GM23338 (cell line): ENCODE measurements around the gene MRPS18C. TPM values are rescaled to one million over a fixed set of nuclear protein-coding genes. Genes with fewer than 3 reads are reported as not detected.

ENCODE experiments used
- ATAC-seq: fragments of 200-7000 bp; cut with Tn5 transposase; 3 replicates; pipeline ENCODE4 v1.9.1; 2020
- DNase-seq: peaks from one replicate; pipeline ENCODE4 v3.0.0-alpha.2; 2015; ENCODE audit warnings: low spot score
- H2AFZ ChIP-seq: fragments of 200-600 bp; sonication (generic); 2 replicates; pipeline ENCODE4 v1.8.0; 2016; ENCODE audit warnings: antibody characterized with exemption, mild to moderate bottlenecking, moderate library complexity
- H3F3A ChIP-seq: fragments of 200-600 bp; sonication (generic); replicated peaks from 2 replicates; pipeline ENCODE4 v1.8.0; 2017; ENCODE audit warnings: antibody characterized with exemption, mixed run types, low read depth
- H3K27ac ChIP-seq: fragments of 200-600 bp; sonication (generic); 2 replicates; pipeline ENCODE4 v1.6.1; 2016; ENCODE audit warnings: low read depth
- H3K27me3 ChIP-seq: fragments of 200-600 bp; sonication (generic); 2 replicates; pipeline ENCODE4 v1.8.0; 2016; ENCODE audit warnings: mild to moderate bottlenecking, mixed run types, moderate library complexity; ENCODE audit not compliant: insufficient read depth
- H3K36me3 ChIP-seq: fragments of 200-600 bp; sonication (generic); 2 replicates; pipeline ENCODE4 v1.8.0; 2016; ENCODE audit warnings: mild to moderate bottlenecking; ENCODE audit not compliant: insufficient read depth
- H3K4me1 ChIP-seq: fragments of 200-600 bp; sonication (generic); 2 replicates; pipeline ENCODE4 v1.8.0; 2016; ENCODE audit warnings: mild to moderate bottlenecking, moderate library complexity; ENCODE audit not compliant: insufficient read depth
- H3K4me2 ChIP-seq: fragments of 200-600 bp; sonication (generic); 2 replicates; pipeline ENCODE4 v1.7.1; 2017; ENCODE audit warnings: mixed run types
- H3K4me3 ChIP-seq: fragments of 200-600 bp; sonication (generic); 2 replicates; pipeline ENCODE4 v1.6.1; 2016; ENCODE audit warnings: mixed run types
- H3K79me2 ChIP-seq: fragments of 200-600 bp; sonication (generic); replicated peaks from 2 replicates; pipeline ENCODE4 v1.8.0; 2017; ENCODE audit warnings: mild to moderate bottlenecking; ENCODE audit not compliant: insufficient read depth
- H3K9me2 ChIP-seq: fragments of 200-600 bp; sonication (generic); 2 replicates; pipeline ENCODE4 v1.8.0; 2017; ENCODE audit not compliant: insufficient read depth
- H4K20me1 ChIP-seq: fragments of 200-600 bp; sonication (generic); replicated peaks from 2 replicates; pipeline ENCODE4 v1.8.0; 2017; ENCODE audit warnings: mild to moderate bottlenecking; ENCODE audit not compliant: insufficient read depth
- H3K27ac Mint-ChIP-seq: 2 replicates; pipeline ENCODE4 v1.8.0; 2020; ENCODE audit warnings: inconsistent platforms, mild to moderate bottlenecking, moderate library complexity, mixed read lengths
- H3K27me3 Mint-ChIP-seq: 3 replicates; pipeline ENCODE4 v1.8.0; 2022; ENCODE audit warnings: low read depth, mild to moderate bottlenecking, moderate library complexity, mixed read lengths, inconsistent platforms; ENCODE audit not compliant: insufficient read depth, poor library complexity
- H3K36me3 Mint-ChIP-seq: 3 replicates; pipeline ENCODE4 v1.8.0; 2021; ENCODE audit warnings: low read depth, mild to moderate bottlenecking, inconsistent platforms, moderate library complexity, mixed read lengths
- H3K4me1 Mint-ChIP-seq: 3 replicates; pipeline ENCODE4 v1.8.0; 2020; ENCODE audit warnings: mild to moderate bottlenecking, inconsistent platforms, mixed read lengths
- H3K4me3 Mint-ChIP-seq: 3 replicates; pipeline ENCODE4 v1.8.0; 2021; ENCODE audit warnings: moderate library complexity, mild to moderate bottlenecking, inconsistent platforms, mixed read lengths
- H3K9me3 Mint-ChIP-seq: 3 replicates; pipeline ENCODE4 v1.8.0; 2020; ENCODE audit warnings: moderate library complexity, mild to moderate bottlenecking, inconsistent platforms, mixed read lengths
- CREB1 ChIP-seq: fragments of 250-450 bp; sonication (Bioruptor Pico); IDR thresholded peaks from 2 replicates; pipeline ENCODE4 v1.5.0; 2020; ENCODE audit warnings: low read depth, mild to moderate bottlenecking, moderate library complexity
- EZH2phosphoT487 ChIP-seq: fragments of 200-600 bp; sonication (generic); IDR thresholded peaks from one replicate; pipeline ENCODE4 v1.8.1; 2018; ENCODE audit warnings: antibody characterized with exemption; ENCODE audit not compliant: unreplicated experiment
- JUNB ChIP-seq: IDR thresholded peaks from one replicate; pipeline ENCODE4 v1.6.1; 2016; ENCODE audit warnings: antibody characterized with exemption; ENCODE audit not compliant: unreplicated experiment
- NANOG ChIP-seq: IDR thresholded peaks from 2 replicates; pipeline ENCODE4 v1.6.1; 2016; ENCODE audit warnings: antibody characterized with exemption, borderline replicate concordance
- POLR2AphosphoS5 ChIP-seq: IDR thresholded peaks from 2 replicates; pipeline ENCODE4 v1.6.1; 2016; ENCODE audit warnings: antibody characterized with exemption, low read depth
- STAT1 ChIP-seq: IDR thresholded peaks from one replicate; pipeline ENCODE4 v1.6.1; 2016; ENCODE audit warnings: antibody characterized with exemption; ENCODE audit not compliant: unreplicated experiment
- ZNF114 ChIP-seq: fragments of 250-450 bp; sonication (Bioruptor Pico); IDR thresholded peaks from 2 replicates; pipeline ENCODE4 v1.5.0; 2020; ENCODE audit warnings: mild to moderate bottlenecking, moderate library complexity
- polyA plus RNA-seq: library from polyadenylated mRNA; unstranded; fragments of >200 nt; fragmentation: Nextera tagmentation; extraction: Ambion mirVana; gene quantifications from 2 replicates; pipeline ENCODE4 v1.2.1, GENCODE V29; 2016
- total RNA-seq: library from RNA; depleted of rRNA; stranded (reverse); fragments of >200 nt; shearing (Covaris generic); gene quantifications from 2 replicates; pipeline ENCODE4 v1.2.3, GENCODE V29; 2014
- TF ChIP-seq, protein P1 (sequence below): IDR thresholded peaks from 2 replicates; pipeline ENCODE4 v1.6.1; 2016; ENCODE audit warnings: antibody characterized with exemption
- TF ChIP-seq, protein P2 (sequence below): IDR thresholded peaks from one replicate; pipeline ENCODE4 v1.6.1; 2018; ENCODE audit warnings: antibody characterized with exemption; ENCODE audit not compliant: unreplicated experiment

Gene MRPS18C
- total and polyA plus RNA-seq, 2 experiments from 2014 or later: 26.8 to 197 TPM

DNA sequence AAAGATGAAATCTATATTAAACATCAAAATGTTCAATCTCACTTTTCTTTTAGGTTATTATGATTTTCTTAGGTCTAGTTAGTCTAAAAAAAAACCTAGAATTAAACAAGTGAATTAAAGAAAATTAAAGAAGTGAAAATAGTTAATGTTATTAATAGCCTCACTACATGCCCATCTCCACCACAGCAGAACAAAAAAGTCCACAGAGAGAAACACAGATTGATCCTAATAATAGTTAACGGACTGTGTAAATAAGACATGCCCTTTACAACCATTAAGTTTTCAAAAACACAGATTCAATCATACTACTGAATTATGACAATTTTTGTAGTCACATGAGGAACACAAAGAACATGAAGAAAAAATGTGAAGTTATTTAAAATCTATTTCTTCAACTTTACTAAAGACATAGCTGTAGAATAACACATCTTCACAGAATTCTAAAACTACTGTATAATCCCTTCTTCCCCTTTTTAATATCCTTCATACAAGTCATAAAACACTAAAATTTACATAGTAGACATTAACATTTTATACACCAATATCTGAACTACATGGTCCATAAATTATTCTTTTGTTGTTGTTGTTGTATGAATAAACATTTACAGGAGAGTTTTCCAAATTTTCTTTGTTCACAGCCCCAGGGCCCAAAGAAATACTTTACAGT lies 15.6 kb upstream of the MRPS18C start:
- no peak for TF ChIP-seq EZH2phosphoT487
- no peak for TF ChIP-seq ZNF114 (CRISPR knock-in tag)
- TF ChIP-seq, protein P1, sequence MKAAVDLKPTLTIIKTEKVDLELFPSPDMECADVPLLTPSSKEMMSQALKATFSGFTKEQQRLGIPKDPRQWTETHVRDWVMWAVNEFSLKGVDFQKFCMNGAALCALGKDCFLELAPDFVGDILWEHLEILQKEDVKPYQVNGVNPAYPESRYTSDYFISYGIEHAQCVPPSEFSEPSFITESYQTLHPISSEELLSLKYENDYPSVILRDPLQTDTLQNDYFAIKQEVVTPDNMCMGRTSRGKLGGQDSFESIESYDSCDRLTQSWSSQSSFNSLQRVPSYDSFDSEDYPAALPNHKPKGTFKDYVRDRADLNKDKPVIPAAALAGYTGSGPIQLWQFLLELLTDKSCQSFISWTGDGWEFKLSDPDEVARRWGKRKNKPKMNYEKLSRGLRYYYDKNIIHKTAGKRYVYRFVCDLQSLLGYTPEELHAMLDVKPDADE: no peak
- no peak for TF ChIP-seq STAT1
- TF ChIP-seq, protein P2, sequence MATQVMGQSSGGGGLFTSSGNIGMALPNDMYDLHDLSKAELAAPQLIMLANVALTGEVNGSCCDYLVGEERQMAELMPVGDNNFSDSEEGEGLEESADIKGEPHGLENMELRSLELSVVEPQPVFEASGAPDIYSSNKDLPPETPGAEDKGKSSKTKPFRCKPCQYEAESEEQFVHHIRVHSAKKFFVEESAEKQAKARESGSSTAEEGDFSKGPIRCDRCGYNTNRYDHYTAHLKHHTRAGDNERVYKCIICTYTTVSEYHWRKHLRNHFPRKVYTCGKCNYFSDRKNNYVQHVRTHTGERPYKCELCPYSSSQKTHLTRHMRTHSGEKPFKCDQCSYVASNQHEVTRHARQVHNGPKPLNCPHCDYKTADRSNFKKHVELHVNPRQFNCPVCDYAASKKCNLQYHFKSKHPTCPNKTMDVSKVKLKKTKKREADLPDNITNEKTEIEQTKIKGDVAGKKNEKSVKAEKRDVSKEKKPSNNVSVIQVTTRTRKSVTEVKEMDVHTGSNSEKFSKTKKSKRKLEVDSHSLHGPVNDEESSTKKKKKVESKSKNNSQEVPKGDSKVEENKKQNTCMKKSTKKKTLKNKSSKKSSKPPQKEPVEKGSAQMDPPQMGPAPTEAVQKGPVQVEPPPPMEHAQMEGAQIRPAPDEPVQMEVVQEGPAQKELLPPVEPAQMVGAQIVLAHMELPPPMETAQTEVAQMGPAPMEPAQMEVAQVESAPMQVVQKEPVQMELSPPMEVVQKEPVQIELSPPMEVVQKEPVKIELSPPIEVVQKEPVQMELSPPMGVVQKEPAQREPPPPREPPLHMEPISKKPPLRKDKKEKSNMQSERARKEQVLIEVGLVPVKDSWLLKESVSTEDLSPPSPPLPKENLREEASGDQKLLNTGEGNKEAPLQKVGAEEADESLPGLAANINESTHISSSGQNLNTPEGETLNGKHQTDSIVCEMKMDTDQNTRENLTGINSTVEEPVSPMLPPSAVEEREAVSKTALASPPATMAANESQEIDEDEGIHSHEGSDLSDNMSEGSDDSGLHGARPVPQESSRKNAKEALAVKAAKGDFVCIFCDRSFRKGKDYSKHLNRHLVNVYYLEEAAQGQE: no peak
- no peak for TF ChIP-seq JUNB
- no peak for TF ChIP-seq CREB1
- TF ChIP-seq POLR2AphosphoS5: no peak
- TF ChIP-seq NANOG: no peak
- no peaks in the 10 kb centered on the region for H3K9me3 Mint-ChIP-seq
- peaks cover 4% of the 10 kb centered on the region for H3K27me3 Mint-ChIP-seq
- Histone ChIP-seq H3K27me3 (no peaks in the 10 kb centered on the region), H3K4me3 (no peak overlapping the region), H2AFZ (no peak overlapping the region), H3K9me2 (no peaks in the 10 kb centered on the region), H3K27ac (no peak overlapping the region), H3K79me2 (no peaks in the 10 kb centered on the region), H3K36me3 (0 out of 2 replicates have a peak, but pooled peaks cover 7% of the 10 kb centered on the region), H4K20me1 (no peaks in the 10 kb centered on the region; the same call in 1 of the 2 replicates), H3K4me1 (no peaks in the 10 kb centered on the region), H3K4me2 (no peak overlapping the region), H3F3A (no peaks in the 10 kb centered on the region)
- DNase-seq: no peak
- no peaks in the 10 kb centered on the region; the same call in 1 of the 3 replicates for H3K36me3 Mint-ChIP-seq
- H3K4me3 Mint-ChIP-seq: no peak overlapping the region
- no peak for ATAC-seq
- no peaks in the 10 kb centered on the region for H3K4me1 Mint-ChIP-seq
- no peak overlapping the region for H3K27ac Mint-ChIP-seq

DNA sequence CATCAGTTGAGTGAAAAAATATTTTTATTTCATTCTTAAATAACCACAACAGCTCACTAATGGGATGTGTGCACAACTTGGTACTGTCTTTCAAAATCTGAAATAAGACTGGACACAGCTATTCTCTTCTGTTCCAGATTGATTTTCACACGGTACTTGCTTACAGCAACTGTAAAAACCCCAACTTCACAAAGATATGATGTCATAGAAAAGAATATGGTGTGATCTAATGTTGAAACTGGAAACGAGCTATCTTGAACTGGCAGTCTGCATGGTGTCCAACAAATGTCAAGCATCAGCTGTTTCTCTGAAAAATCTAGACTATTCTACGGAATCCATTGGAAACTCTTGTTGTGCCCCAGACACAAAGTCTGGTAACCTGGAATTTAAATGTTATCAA lies 15.0 kb upstream of the MRPS18C start:
- no peak overlapping the region for H3K4me2 ChIP-seq
- DNase-seq: no peak
- H3K9me2 ChIP-seq: no peaks in the 10 kb centered on the region
- H3K4me1 ChIP-seq: no peaks in the 10 kb centered on the region
- H4K20me1 ChIP-seq: no peaks in the 10 kb centered on the region; the same call in 1 of the 2 replicates
- H3K36me3 ChIP-seq: 0 out of 2 replicates have a peak, but pooled peaks cover 7% of the 10 kb centered on the region
- no peaks in the 10 kb centered on the region for H3K27me3 ChIP-seq
- Mint-ChIP-seq H3K27me3 (peaks cover 2% of the 10 kb centered on the region), H3K27ac (no peak overlapping the region), H3K4me3 (no peak overlapping the region), H3K4me1 (no peaks in the 10 kb centered on the region), H3K9me3 (no peaks in the 10 kb centered on the region), H3K36me3 (no peaks in the 10 kb centered on the region; the same call in 1 of the 3 replicates)
- TF ChIP-seq ZNF114 (CRISPR knock-in tag): no peak
- TF ChIP-seq, protein P1: no peak
- TF ChIP-seq JUNB: no peak
- TF ChIP-seq NANOG: no peak
- TF ChIP-seq EZH2phosphoT487: no peak
- TF ChIP-seq CREB1: no peak
- no peak for TF ChIP-seq STAT1
- no peak for TF ChIP-seq POLR2AphosphoS5
- H3K4me3 ChIP-seq: no peak overlapping the region
- ATAC-seq: no peak
- H3F3A ChIP-seq: no peaks in the 10 kb centered on the region
- no peak overlapping the region for H3K27ac ChIP-seq
- H3K79me2 ChIP-seq: no peaks in the 10 kb centered on the region
- no peak overlapping the region for H2AFZ ChIP-seq
